ENCODE data around the gene WDR73. TPM values are rescaled to one million over a fixed set of nuclear protein-coding genes. Genes with fewer than 3 reads are reported as not detected.

The WDR73 gene
- total and polyA plus RNA-seq, 4 donors = 7.5 to 16.0 (median 10.1) TPM

DNA sequence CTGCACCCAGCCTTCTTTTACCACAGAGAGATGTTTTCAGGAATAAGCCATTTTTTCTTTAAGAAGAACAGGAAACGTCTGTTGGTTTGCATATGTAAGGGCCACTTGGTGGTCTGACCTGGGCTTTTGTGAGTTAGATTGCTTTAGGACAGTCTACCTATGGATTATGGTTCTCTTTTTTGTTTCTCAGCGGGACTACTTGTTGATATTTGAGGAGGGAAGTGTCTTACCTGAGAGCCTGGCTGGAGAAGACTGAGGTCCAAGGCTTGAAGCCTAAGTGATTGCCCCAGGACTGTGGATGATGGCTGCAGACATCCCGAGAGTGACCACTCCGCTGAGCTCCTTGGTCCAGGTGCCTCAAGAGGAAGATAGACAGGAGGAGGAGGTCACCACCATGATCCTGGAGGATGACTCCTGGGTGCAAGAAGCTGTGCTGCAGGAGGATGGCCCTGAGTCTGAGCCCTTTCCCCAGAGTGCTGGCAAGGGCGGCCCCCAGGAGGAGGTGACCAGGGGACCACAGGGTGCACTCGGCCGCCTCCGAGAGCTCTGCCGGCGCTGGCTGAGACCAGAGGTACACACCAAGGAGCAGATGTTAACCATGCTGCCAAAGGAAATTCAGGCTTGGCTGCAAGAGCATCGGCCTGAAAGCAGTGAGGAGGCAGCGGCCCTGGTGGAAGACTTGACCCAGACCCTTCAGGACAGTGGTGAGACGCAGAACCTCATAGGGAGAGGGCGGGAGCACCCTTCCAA, 50.3 kb downstream of the WDR73 start:
- H3K9me3 ChIP-seq (ENCODE audit: control insufficient read depth in 4 of 4, low read length in 3 of 4) = no peaks in the 10 kb centered on the region
- H3K27ac ChIP-seq (ENCODE audit: low read depth in 1 of 2, low read length in 2 of 2) = no peak overlapping the region
- no peak overlapping the region for H3K4me3 ChIP-seq (ENCODE audit: low read depth in 1 of 3, low read length in 3 of 3)
- no peak overlapping the region for H3K9ac ChIP-seq (ENCODE audit: low read depth in 1 of 2, low read length in 2 of 2)
- TF ChIP-seq HNF4A (conservative IDR thresholded peaks at IDR 0.05) (no peak), JUND (IDR thresholded peaks at IDR 0.05) (no peak), EGR1 (IDR thresholded peaks at IDR 0.05; ENCODE audit: low read depth in 2 of 2) (no peak), FOXA2 (IDR thresholded peaks at IDR 0.05) (no peak), SP1 (IDR thresholded peaks at IDR 0.05) (no peak), FOXA1 (IDR thresholded peaks at IDR 0.05) (no peak), NR2F2 (IDR thresholded peaks at IDR 0.05) (no peak), YY1 (IDR thresholded peaks at IDR 0.05) (no peak), RAD21 (IDR thresholded peaks at IDR 0.05) (no peak)
- TF ChIP-seq, protein P1, sequence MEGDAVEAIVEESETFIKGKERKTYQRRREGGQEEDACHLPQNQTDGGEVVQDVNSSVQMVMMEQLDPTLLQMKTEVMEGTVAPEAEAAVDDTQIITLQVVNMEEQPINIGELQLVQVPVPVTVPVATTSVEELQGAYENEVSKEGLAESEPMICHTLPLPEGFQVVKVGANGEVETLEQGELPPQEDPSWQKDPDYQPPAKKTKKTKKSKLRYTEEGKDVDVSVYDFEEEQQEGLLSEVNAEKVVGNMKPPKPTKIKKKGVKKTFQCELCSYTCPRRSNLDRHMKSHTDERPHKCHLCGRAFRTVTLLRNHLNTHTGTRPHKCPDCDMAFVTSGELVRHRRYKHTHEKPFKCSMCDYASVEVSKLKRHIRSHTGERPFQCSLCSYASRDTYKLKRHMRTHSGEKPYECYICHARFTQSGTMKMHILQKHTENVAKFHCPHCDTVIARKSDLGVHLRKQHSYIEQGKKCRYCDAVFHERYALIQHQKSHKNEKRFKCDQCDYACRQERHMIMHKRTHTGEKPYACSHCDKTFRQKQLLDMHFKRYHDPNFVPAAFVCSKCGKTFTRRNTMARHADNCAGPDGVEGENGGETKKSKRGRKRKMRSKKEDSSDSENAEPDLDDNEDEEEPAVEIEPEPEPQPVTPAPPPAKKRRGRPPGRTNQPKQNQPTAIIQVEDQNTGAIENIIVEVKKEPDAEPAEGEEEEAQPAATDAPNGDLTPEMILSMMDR (IDR thresholded peaks at IDR 0.05; ENCODE audit: low read depth, low read length, missing input control) = no peak
- TF ChIP-seq, protein P2, sequence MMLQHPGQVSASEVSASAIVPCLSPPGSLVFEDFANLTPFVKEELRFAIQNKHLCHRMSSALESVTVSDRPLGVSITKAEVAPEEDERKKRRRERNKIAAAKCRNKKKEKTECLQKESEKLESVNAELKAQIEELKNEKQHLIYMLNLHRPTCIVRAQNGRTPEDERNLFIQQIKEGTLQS (IDR thresholded peaks at IDR 0.05) = no peak
- TF ChIP-seq, protein P3, sequence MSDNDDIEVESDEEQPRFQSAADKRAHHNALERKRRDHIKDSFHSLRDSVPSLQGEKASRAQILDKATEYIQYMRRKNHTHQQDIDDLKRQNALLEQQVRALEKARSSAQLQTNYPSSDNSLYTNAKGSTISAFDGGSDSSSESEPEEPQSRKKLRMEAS (IDR thresholded peaks at IDR 0.05) = no peak
- TF ChIP-seq, protein P4, sequence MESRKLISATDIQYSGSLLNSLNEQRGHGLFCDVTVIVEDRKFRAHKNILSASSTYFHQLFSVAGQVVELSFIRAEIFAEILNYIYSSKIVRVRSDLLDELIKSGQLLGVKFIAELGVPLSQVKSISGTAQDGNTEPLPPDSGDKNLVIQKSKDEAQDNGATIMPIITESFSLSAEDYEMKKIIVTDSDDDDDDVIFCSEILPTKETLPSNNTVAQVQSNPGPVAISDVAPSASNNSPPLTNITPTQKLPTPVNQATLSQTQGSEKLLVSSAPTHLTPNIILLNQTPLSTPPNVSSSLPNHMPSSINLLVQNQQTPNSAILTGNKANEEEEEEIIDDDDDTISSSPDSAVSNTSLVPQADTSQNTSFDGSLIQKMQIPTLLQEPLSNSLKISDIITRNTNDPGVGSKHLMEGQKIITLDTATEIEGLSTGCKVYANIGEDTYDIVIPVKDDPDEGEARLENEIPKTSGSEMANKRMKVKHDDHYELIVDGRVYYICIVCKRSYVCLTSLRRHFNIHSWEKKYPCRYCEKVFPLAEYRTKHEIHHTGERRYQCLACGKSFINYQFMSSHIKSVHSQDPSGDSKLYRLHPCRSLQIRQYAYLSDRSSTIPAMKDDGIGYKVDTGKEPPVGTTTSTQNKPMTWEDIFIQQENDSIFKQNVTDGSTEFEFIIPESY (IDR thresholded peaks at IDR 0.05) = no peak
- TF ChIP-seq, protein P5, sequence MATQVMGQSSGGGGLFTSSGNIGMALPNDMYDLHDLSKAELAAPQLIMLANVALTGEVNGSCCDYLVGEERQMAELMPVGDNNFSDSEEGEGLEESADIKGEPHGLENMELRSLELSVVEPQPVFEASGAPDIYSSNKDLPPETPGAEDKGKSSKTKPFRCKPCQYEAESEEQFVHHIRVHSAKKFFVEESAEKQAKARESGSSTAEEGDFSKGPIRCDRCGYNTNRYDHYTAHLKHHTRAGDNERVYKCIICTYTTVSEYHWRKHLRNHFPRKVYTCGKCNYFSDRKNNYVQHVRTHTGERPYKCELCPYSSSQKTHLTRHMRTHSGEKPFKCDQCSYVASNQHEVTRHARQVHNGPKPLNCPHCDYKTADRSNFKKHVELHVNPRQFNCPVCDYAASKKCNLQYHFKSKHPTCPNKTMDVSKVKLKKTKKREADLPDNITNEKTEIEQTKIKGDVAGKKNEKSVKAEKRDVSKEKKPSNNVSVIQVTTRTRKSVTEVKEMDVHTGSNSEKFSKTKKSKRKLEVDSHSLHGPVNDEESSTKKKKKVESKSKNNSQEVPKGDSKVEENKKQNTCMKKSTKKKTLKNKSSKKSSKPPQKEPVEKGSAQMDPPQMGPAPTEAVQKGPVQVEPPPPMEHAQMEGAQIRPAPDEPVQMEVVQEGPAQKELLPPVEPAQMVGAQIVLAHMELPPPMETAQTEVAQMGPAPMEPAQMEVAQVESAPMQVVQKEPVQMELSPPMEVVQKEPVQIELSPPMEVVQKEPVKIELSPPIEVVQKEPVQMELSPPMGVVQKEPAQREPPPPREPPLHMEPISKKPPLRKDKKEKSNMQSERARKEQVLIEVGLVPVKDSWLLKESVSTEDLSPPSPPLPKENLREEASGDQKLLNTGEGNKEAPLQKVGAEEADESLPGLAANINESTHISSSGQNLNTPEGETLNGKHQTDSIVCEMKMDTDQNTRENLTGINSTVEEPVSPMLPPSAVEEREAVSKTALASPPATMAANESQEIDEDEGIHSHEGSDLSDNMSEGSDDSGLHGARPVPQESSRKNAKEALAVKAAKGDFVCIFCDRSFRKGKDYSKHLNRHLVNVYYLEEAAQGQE (IDR thresholded peaks at IDR 0.05) = no peak
- DNase-seq (ENCODE audit: low spot score) = no peak
- H3K27me3 ChIP-seq (ENCODE audit: control insufficient read depth in 4 of 4, insufficient read depth in 4 of 4, low read length in 3 of 4) = no peaks in the 10 kb centered on the region
- 96% methylated on average over 14 of the region's 14 CpGs for WGBS
- H3K36me3 ChIP-seq (ENCODE audit: control insufficient read depth in 4 of 4, insufficient read depth in 3 of 4, low read depth in 1 of 4, low read length in 3 of 4) = peaks cover 0 to 6% (median 4%) of the 10 kb centered on the region in 4 donors
- peaks cover 14 to 53% (median 29%) of the 10 kb centered on the region in 4 donors for H3K4me1 ChIP-seq (ENCODE audit: control insufficient read depth in 4 of 4, insufficient read depth in 4 of 4, low read length in 3 of 4)

DNA sequence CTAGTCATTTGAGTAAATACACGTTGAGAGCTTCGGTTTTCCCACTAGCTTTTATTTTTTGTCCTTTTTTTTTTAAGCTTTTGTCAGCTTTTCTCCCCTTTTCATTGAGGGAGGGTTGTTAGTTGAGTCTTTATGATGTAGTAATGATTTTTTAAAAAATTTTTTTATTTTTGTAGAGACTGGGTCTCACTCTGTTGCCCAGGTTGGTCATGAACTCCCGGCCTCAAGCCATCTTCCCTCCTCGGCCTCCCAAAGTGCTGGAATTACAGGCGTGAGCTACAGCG, 52.6 kb downstream of the WDR73 start:
- Histone ChIP-seq H3K9ac (ENCODE audit: low read depth in 1 of 2, low read length in 2 of 2) (peak overlapping the region; percentile 36 to 86), H3K9me3 (ENCODE audit: control insufficient read depth in 4 of 4, low read length in 3 of 4) (no peaks in the 10 kb centered on the region), H3K4me3 (ENCODE audit: low read depth in 1 of 3, low read length in 3 of 3) (peak overlapping the region; percentile 83 to 96 (median 90)), H3K36me3 (ENCODE audit: control insufficient read depth in 4 of 4, insufficient read depth in 3 of 4, low read depth in 1 of 4, low read length in 3 of 4) (peaks cover 0 to 6% (median 4%) of the 10 kb centered on the region in 4 donors), H3K4me1 (ENCODE audit: control insufficient read depth in 4 of 4, insufficient read depth in 4 of 4, low read length in 3 of 4) (peaks cover 10 to 39% (median 19%) of the 10 kb centered on the region in 4 donors), H3K27ac (ENCODE audit: low read depth in 1 of 2, low read length in 2 of 2) (peak overlapping the region; percentile 56 to 76), H3K27me3 (ENCODE audit: control insufficient read depth in 4 of 4, insufficient read depth in 4 of 4, low read length in 3 of 4) (no peaks in the 10 kb centered on the region)
- TF ChIP-seq JUND (IDR thresholded peaks at IDR 0.05) = no peak
- WGBS = 5% methylated on average over 6 of the region's 6 CpGs
- DNase-seq (ENCODE audit: low spot score) = no peak

Measured in liver (tissue), 9 donors.